Transverse colon (tissue), 4 donors: ENCODE data around the gene EEPD1. TPM values are rescaled to one million over a fixed set of nuclear protein-coding genes. Genes with fewer than 3 reads are reported as not detected.

Experiments used
- DNase-seq: peaks from one replicate; pipeline ENCODE4 v3.0.0-alpha.2; 2019
- H3K27ac ChIP-seq, 4 donors: fragments of 200-600 bp; sonication (generic); 2 replicates each; pipeline ENCODE4 v1.5.1; 2016 to 2018; ENCODE audit warnings: inconsistent platforms in 4 of 4
- H3K27me3 ChIP-seq: fragments of 200-600 bp; sonication (generic); 2 replicates; pipeline ENCODE4 v1.5.1; 2017; ENCODE audit warnings: inconsistent platforms
- H3K36me3 ChIP-seq, 4 donors: fragments of 200-600 bp; sonication (generic); 2 replicates each; pipeline ENCODE4 v1.5.1; 2017 to 2019; ENCODE audit warnings: inconsistent platforms in 4 of 4
- H3K4me1 ChIP-seq, 4 donors: fragments of 200-600 bp; sonication (generic); 2 replicates each; pipeline ENCODE4 v1.5.1; 2017 to 2020; ENCODE audit warnings: inconsistent platforms in 4 of 4
- H3K4me3 ChIP-seq, 4 donors: fragments of 200-600 bp; sonication (generic); 1 replicate in 1 of 4; 2 replicates in 3 of 4; pipeline versions ENCODE4 v1.5.1 to v1.6.1; 2017 to 2019; ENCODE audit warnings: inconsistent platforms in 4 of 4
- H3K9me3 ChIP-seq, 2 donors: fragments of 200-600 bp; sonication (generic); 2 replicates each; pipeline ENCODE4 v1.5.1; 2017 to 2019; ENCODE audit warnings: inconsistent platforms in 2 of 2
- EP300 ChIP-seq: sonication (generic); formaldehyde crosslinking; IDR thresholded peaks from one replicate; pipeline ENCODE4 v1.6.1; 2017; ENCODE audit warnings: antibody characterized with exemption, low read depth
- POLR2A ChIP-seq: fragments of 450-650 bp; IDR thresholded peaks from one replicate; pipeline ENCODE4 v1.6.1; 2016; ENCODE audit warnings: antibody characterized with exemption, mild to moderate bottlenecking, moderate library complexity
- POLR2AphosphoS5 ChIP-seq, 3 donors: sonication (generic); formaldehyde crosslinking; IDR thresholded peaks; one replicate each; pipeline ENCODE4 v1.6.1; 2016; ENCODE audit warnings: antibody characterized with exemption in 3 of 3
- WGBS, 2 donors: methylation state at CpG; one replicate each; pipeline ENCODE4 v1.1.5; 2018; ENCODE audit warnings: low coverage in 1 of 2; 5-methylcytosine and 5-hydroxymethylcytosine counted together
- in situ Hi-C, 4 donors: fragments of 200-750 bp; cut with MboI; loops; one replicate each; pipeline versions ENCODE4 v1.15.0 to v1.15.1; 2017; ENCODE audit warnings: low sequenced_read_pairs in 3 of 4, low pct_ligation_motif_present in 1 of 4, low pct_unique_long_range_greater_than_20kb in 1 of 4
- intact Hi-C: fragments of 100-400 bp; cut with DNase I; formaldehyde crosslinking; loops from one replicate; pipeline ENCODE4 v1.15.1; 2023; ENCODE audit warnings: low total_unique reads
- total RNA-seq, 4 donors: library from RNA; depleted of rRNA; stranded (reverse); fragments of >200 nt; gene quantifications; one replicate each; pipeline ENCODE4 v1.1.0, GENCODE V29; 2016
- TF ChIP-seq, protein P1 (sequence below), 5 experiments: fragments of 200-600 bp in 3 of 5; fragments of 450-650 bp in 2 of 5; sonication (generic) in 3 of 5; IDR thresholded peaks; 1 replicate in 2 of 5; 2 replicates in 3 of 5; pipeline ENCODE4 v1.5.1; 2016 to 2017; ENCODE audit warnings: antibody characterized with exemption in 5 of 5, inconsistent platforms in 3 of 5, mild to moderate bottlenecking in 2 of 5, moderate library complexity in 1 of 5

Gene EEPD1
- total RNA-seq, 4 donors from 2014 or later = 16.2 to 36.2 (median 25.2) TPM

DNA sequence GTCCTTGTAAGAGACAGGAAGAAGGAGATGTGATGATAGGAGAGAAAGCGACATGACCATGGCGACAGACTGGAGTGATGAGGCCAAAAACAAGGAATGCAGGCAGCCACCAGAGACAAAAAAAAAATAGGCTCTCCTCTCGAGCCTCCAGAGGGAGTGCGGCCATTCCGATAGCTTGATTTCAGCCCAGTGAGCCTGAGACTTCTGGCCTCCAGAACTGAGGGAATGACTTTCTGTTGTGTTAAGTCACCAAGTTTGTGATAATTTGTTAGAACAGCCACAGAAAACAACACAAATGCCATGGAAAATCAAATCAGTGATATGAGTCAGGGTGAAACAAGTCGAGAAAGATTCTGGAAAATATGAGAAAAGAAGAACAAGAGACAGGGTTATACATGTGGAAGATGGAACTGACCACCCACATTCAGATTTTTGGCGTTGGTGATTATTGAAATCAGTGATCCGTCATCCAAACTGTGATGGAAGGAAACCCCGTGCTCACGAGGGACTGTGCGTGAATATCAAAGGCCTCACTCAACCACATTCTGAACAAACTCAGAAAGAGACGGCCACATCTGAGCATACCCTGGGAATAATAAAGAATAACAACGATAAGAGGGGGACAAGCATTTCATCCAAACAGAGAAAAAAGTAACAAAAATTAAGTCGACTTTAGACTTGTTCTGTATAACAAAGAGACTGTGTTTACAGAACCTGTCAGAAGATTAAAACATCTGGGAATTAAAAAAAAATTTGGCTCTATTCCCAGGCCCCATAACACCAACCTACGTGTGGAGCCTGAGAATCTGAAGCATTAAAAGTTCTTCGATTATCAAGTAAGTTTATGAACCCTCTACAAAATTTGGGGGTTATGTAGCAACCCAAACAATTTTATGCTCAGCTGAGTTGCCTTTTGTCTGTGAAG, 72.1 kb downstream of the EEPD1 start:
- Histone ChIP-seq H3K27me3 (no peaks in the 10 kb centered on the region), H3K9me3 (no peaks in the 10 kb centered on the region), H3K27ac (peak overlapping the region in 2 of 4 donors; percentile 47 to 79), H3K36me3 (no peaks in the 10 kb centered on the region), H3K4me3 (no peak overlapping the region), H3K4me1 (peaks cover 7 to 49% (median 17%) of the 10 kb centered on the region in 4 donors)
- intact Hi-C loops = loop anchor here (5.0 kb wide), 1 partner anchor 42 kb away; no protein-coding TSS in a partner anchor
- in situ Hi-C loops = no loop called here
- WGBS, 2 donors = 53% methylated on average over 15 to 16 of the region's 16 CpGs
- no peak for DNase-seq
- TF ChIP-seq EP300 = no peak
- peak in 1 of 3 donors; percentile 20 for TF ChIP-seq POLR2AphosphoS5 (IDR thresholded peaks at IDR 0.05)

DNA sequence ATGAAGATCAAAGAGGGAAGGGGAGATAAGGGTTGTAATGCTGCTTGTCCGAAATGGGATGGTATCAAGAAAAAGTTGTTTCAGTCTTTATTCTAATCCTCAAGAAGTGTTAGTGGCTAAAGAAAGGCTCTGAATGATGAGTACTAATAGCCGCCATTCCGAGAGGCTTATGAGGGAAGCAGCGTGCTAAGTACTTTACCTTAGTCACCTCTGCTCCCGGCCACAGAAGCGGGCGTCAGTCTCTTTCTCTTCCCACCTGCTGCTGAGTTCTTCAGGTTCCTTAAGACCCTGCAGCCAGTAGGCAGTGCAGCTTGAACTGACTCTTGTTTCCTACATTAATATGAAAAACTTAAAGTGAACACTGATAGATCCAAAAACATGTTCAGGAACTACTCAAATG, 73.1 kb downstream of the EEPD1 start:
- Histone ChIP-seq H3K9me3 (no peaks in the 10 kb centered on the region), H3K4me3 (no peak overlapping the region), H3K4me1 (peaks cover 7 to 44% (median 17%) of the 10 kb centered on the region in 4 donors), H3K27me3 (no peaks in the 10 kb centered on the region), H3K27ac (peak overlapping the region in 2 of 4 donors; percentile 47 to 79), H3K36me3 (no peaks in the 10 kb centered on the region)
- intact Hi-C loops = loop anchor here (5.0 kb wide), 1 partner anchor 41 kb away; no protein-coding TSS in a partner anchor
- TF ChIP-seq, protein P1, sequence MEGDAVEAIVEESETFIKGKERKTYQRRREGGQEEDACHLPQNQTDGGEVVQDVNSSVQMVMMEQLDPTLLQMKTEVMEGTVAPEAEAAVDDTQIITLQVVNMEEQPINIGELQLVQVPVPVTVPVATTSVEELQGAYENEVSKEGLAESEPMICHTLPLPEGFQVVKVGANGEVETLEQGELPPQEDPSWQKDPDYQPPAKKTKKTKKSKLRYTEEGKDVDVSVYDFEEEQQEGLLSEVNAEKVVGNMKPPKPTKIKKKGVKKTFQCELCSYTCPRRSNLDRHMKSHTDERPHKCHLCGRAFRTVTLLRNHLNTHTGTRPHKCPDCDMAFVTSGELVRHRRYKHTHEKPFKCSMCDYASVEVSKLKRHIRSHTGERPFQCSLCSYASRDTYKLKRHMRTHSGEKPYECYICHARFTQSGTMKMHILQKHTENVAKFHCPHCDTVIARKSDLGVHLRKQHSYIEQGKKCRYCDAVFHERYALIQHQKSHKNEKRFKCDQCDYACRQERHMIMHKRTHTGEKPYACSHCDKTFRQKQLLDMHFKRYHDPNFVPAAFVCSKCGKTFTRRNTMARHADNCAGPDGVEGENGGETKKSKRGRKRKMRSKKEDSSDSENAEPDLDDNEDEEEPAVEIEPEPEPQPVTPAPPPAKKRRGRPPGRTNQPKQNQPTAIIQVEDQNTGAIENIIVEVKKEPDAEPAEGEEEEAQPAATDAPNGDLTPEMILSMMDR (IDR thresholded peaks at IDR 0.05) = no peak
- no peak for TF ChIP-seq POLR2A
- in situ Hi-C loops = no loop called here
- WGBS, 2 donors = 85 to 89% methylated on average over 7 of the region's 7 CpGs
- no peak for DNase-seq

DNA sequence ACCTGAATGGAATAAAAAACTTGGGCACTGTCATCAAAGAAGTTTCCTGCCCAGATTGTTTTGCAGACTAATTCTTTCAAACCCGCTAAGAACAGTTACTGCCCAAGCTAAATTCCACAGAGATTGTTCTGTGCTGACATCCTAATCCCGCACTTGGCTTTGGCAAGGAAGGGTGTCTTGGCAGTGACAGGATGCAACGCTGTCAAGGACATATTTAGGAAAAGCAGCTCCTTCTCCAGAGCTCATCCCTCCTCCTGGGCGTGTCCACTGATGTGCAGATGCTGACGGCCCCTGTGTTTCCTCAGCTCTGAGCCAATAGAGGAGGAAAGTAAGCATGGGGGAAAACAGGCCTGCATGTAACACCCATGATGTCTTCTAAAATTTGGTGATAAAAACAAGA, 74.2 kb downstream of the EEPD1 start:
- H3K9me3 ChIP-seq = no peaks in the 10 kb centered on the region
- TF ChIP-seq EP300 (no peak), POLR2AphosphoS5 (IDR thresholded peaks at IDR 0.05) (peak; percentile 50 to 71 (median 65))
- TF ChIP-seq, protein P1 (IDR thresholded peaks at IDR 0.05) = no peak
- H3K36me3 ChIP-seq = no peaks in the 10 kb centered on the region
- peak overlapping the region in 2 of 4 donors; percentile 57 to 79 for H3K27ac ChIP-seq
- WGBS, 2 donors = 46 to 73% methylated on average over 2 to 5 of the region's 5 CpGs
- intact Hi-C loops = loop anchor here (5.0 kb wide), 1 partner anchor 40 kb away; no protein-coding TSS in a partner anchor
- DNase-seq = peak; percentile 54
- in situ Hi-C loops = no loop called here
- H3K4me1 ChIP-seq = peaks cover 7 to 45% (median 17%) of the 10 kb centered on the region in 4 donors
- no peaks in the 10 kb centered on the region for H3K27me3 ChIP-seq
- no peak overlapping the region for H3K4me3 ChIP-seq

DNA sequence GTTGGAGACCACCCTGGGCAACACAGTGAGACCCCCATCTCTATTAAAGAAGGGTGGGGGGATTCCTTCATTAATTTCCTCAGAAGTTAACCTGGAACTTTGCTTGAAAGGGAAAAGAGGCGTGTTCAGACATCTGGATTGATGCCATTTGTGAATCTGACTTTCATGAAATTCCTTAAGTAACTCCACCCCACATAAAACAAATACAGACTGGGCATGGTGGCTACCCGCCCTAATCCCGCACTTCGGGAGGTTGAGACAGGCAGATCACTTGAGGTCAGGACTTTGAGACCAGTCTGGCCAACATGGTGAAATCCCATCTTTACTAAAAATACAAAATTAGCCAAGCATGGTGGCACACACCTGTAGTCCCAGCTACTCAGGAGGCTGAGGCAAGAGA, 75.0 kb downstream of the EEPD1 start:
- no peak for DNase-seq
- Histone ChIP-seq H3K4me3 (no peak overlapping the region), H3K27me3 (no peaks in the 10 kb centered on the region), H3K27ac (peak overlapping the region in 2 of 4 donors; percentile 57 to 79), H3K9me3 (no peaks in the 10 kb centered on the region), H3K4me1 (peaks cover 7 to 53% (median 25%) of the 10 kb centered on the region in 4 donors), H3K36me3 (no peaks in the 10 kb centered on the region)
- TF ChIP-seq EP300 (no peak), POLR2AphosphoS5 (IDR thresholded peaks at IDR 0.05) (no peak), POLR2A (no peak)
- TF ChIP-seq, protein P1 (IDR thresholded peaks at IDR 0.05) = no peak
- WGBS, 2 donors = 47 to 63% methylated on average over 4 of the region's 4 CpGs
- in situ Hi-C loops (no loop called here), intact Hi-C loops (loop anchor here (5.0 kb wide), 1 partner anchor 39 kb away; no protein-coding TSS in a partner anchor)
